ENCODE results near the gene ARMS2. TPM values are rescaled to one million over a fixed set of nuclear protein-coding genes. Genes with fewer than 3 reads are reported as not detected.
A peak's percentile ranks its signal among the peaks of the same experiment; 100 is the strongest.

Gene ARMS2
- total RNA-seq, 1 donor from 2014 or later = not detected

- DNase-seq (ENCODE audit: low read depth in 2 of 2) = peak in 1 of 2 donors; percentile 74
Measured at GRCh38 chr10:122450353-122450990, 4.0 kb upstream of the ARMS2 start.

- DNase-seq (ENCODE audit: low read depth in 2 of 2) = no peak
Measured at GRCh38 chr10:122454071-122454470, 382 bp upstream of the ARMS2 start.

DNA sequence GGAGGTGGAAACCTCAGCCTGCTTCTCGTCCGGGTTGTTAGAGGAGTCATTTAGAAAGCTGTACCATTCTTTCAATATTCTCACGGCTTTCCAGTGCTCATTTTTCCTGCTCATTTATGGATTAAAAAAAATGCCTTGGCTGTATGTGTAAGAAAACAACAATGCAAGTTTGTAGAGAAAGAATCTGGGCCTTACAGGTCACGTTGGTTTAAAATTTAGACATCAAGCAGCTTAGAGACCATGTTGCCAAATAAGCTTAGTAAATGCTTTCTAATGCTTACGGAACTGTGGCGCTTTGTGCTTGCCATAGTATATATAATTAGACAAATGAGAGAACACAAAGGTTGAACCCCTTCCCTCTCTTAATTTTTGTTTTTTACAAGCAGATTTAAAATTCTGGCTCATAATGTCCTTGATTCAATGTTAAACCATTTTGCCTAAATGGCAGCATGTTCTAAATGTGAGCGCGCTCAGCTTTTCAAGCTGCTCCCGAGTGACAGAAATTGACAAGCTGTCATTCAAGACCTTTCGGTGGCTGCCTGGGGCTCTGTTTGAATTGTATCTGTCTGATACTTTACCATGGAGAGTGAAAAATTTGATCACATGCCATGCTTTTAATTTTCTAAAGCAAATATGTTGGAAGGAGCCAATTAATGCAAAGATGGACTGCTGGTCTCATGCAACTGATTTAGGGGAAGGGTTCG is 1.1 kb downstream of the ARMS2 start:
- no peak for DNase-seq (ENCODE audit: low read depth in 2 of 2)

- DNase-seq (ENCODE audit: low read depth in 2 of 2) = peak in 1 of 2 donors; percentile 67
Measured at GRCh38 chr10:122457934-122458333, 3.5 kb downstream of the ARMS2 start.

GRCh38 chr10:122458693-122459092 is 4.2 kb downstream of the ARMS2 start:
- no peak for DNase-seq (ENCODE audit: low read depth in 2 of 2)

DNA sequence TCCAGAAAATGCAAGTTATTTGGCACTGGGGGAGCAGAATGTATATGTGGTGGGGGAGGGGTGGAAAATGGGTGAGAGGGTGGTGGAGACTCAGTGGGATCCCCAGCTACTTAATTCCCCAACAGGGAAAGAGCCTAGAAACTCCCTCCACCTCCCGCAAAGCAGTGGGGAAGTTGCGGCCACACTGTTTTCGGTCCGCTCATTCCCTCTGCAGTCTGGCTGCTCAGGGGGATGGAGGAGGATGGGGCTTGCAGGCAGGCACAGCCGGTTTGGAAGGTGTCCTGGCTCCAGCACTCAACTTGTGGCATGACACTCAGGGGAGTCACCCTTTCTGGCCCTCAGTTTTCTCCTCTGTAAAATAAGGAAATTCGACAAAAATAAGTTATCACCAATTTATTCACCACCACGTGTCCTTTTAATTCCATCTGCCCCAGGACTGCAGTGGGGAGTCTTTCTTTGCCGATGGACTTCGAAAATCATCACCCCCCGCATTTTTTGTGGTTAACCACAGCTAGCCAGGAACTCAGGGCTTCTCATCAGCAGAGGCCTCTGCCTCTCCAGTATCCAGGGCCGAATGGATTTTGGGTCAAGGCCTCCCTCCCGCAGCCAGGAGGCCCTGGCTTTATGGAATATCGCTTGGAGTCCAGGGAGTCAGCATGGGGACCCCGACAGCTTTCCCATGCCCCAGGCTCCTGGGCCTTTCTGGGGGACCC is 5.3 kb downstream of the ARMS2 start:
- DNase-seq (ENCODE audit: low read depth in 2 of 2) = no peak

DNA sequence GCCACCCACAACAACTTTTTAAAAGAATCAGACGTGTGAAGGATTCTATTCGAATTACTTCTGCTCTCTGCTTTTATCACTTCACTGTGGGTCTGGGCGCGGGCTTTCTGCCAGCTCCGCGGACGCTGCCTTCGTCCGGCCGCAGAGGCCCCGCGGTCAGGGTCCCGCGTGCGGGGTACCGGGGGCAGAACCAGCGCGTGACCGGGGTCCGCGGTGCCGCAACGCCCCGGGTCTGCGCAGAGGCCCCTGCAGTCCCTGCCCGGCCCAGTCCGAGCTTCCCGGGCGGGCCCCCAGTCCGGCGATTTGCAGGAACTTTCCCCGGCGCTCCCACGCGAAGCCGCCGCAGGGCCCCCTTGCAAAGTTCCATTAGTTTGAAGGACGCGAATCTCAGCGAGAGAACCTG is 6.4 kb downstream of the ARMS2 start:
- DNase-seq (ENCODE audit: low read depth in 2 of 2) = peak in 1 of 2 donors; percentile 11

DNA sequence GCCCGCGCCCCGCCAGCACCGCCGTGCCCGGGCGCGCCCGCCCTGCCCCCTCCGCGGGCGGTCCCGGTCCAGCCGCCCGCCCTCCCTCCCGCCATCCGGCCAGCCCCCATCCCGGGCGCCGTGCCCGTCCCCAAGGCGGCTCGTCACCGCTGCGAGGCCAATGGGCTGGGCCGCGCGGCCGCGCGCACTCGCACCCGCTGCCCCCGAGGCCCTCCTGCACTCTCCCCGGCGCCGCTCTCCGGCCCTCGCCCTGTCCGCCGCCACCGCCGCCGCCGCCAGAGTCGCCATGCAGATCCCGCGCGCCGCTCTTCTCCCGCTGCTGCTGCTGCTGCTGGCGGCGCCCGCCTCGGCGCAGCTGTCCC is 6.9 kb downstream of the ARMS2 start, which contains the start of gene HTRA1:
TSS of gene HTRA1 (plus strand) at position 187 of the 362 bp plus-strand sequence. CDS start at position 287, 100 bp downstream.
- DNase-seq (ENCODE audit: low read depth in 2 of 2) = peak; percentile 73 to 74

DNA sequence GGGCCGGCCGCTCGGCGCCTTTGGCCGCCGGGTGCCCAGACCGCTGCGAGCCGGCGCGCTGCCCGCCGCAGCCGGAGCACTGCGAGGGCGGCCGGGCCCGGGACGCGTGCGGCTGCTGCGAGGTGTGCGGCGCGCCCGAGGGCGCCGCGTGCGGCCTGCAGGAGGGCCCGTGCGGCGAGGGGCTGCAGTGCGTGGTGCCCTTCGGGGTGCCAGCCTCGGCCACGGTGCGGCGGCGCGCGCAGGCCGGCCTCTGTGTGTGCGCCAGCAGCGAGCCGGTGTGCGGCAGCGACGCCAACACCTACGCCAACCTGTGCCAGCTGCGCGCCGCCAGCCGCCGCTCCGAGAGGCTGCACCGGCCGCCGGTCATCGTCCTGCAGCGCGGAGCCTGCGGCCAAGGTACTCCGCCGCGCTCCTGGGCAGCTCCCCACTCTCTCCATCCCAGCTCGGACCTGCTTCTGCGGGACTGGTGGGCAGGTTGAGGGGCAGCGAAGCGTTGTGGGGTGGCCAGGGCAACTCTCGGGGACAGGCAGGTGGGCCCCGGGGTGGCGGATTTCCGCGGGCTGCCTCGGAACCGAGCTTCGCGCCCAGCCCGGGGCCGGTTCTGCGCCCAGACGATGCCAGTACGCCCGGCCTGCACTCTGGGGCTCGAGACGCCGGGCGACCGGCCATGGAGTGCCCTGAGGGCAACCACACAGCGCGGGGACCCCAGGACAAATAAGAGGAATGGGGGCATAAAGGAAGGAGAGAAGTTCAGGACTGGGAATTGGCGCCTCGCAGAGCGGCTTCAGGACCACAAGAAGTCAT is 7.5 kb downstream of the ARMS2 start:
- DNase-seq (ENCODE audit: low read depth in 2 of 2) = peak; percentile 45 to 56

- peak; percentile 44 to 50 for DNase-seq (ENCODE audit: low read depth in 2 of 2)
Measured at GRCh38 chr10:122462533-122463465, 8.3 kb downstream of the ARMS2 start.

DNA sequence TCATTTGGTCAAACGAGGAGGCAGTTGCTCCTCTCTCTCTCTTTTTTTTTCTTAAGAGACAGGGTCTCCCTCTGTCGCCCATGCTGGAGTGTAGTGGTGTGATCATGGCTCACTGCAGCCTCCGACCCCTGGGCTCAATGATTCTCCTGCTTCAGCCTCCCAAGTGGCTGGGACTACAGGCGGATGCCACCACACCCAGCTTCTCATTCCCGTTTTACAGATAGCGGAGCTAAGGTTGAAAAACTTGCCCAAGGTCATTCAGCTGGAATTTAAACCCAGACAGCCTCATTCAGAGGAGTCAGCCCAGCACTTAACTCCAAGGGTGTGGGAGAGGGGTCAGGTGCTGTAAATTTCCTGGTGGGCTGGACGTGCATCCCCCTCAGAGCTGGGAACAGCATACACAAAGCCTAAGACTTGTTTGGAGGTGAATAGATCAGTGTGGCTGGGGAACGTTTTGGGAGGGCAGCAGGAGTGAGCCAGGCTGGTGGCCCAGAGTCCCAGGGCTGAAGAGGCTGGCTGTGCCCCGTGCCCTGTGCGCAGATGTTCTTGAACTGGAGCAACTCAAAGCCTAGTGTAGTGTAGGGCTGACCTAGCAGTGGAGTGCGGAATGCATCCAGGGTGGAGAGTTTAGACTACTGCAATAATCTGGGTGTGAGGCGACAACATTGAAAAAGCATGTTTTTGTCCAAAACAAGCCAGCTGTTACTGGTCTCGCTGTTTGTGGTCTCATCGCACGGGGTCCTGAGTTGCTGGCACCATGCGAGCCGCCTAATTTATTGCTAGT is 9.2 kb downstream of the ARMS2 start:
- DNase-seq (ENCODE audit: low read depth in 2 of 2) = no peak

DNA sequence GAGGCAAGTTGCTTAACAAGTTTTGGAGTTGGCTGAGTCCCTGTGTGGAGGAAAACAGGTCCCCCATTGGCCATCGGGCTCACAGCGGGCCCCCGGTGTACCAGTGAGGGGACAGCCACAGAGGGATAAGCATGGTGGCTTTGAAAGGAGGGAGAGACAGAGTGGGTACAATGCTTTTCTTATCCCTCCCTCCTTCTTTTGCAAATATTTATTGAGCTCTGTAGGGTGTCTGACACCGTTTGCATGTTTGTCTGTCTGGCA is 9.7 kb downstream of the ARMS2 start:
- DNase-seq (ENCODE audit: low read depth in 2 of 2) = no peak

GRCh38 chr10:122464586-122464985 is 10.1 kb downstream of the ARMS2 start:
- no peak for DNase-seq (ENCODE audit: low read depth in 2 of 2)

GRCh38 chr10:122465401-122466040 is 11.1 kb downstream of the ARMS2 start:
- DNase-seq (ENCODE audit: low read depth in 2 of 2) = no peak

- no peak for DNase-seq (ENCODE audit: low read depth in 2 of 2)
Measured at GRCh38 chr10:122466951-122467381, 12.5 kb downstream of the ARMS2 start.

DNA sequence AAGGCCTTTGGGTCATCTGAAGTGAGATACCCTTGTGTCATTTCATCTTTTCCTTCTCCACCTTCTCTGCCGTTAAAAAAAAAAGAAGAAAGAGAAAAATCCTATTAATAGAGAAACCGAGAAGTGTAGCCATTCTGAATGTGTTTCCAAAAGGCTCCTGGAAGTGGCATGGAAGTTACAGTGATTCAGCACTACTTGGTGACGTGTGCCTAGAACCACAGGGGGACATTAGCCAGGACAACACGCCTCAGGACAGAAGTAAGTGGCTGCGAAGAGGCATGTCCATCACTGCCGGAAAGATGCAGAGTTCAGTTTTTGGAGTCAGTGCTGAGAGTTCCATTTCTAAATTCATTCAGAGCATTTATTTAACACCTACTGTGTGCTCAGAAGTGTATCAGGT is 13.2 kb downstream of the ARMS2 start:
- DNase-seq (ENCODE audit: low read depth in 2 of 2) = no peak

DNA sequence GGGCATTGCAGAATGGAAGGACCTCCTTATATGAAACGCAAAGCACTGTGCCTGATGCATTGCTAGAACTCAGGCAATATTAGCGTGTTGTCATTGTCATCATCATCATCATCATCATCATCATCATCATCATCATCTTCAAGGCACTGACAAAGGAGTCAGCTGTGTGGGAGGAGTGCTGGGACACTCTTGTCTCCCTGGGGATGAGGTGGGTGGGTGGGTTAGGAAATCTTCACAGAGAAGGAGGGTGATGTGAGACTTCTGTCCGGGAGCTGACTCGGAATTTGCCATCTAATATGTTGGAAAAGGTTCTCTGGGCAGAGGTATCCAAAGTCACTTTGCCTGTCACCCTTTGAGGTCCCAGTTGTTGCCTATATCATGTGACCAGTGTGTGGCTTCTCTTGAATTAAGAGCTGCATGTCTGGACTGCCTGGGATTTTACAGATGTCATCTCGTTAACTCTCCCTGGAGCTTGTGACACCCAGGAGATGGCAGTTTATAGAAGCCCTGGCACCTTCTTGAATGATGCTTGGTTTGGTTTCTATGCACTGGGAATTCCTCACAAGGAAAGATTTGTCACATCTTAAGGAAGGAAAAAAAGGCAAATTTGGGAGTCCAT is 14.0 kb downstream of the ARMS2 start:
- DNase-seq (ENCODE audit: low read depth in 2 of 2) = no peak

DNA sequence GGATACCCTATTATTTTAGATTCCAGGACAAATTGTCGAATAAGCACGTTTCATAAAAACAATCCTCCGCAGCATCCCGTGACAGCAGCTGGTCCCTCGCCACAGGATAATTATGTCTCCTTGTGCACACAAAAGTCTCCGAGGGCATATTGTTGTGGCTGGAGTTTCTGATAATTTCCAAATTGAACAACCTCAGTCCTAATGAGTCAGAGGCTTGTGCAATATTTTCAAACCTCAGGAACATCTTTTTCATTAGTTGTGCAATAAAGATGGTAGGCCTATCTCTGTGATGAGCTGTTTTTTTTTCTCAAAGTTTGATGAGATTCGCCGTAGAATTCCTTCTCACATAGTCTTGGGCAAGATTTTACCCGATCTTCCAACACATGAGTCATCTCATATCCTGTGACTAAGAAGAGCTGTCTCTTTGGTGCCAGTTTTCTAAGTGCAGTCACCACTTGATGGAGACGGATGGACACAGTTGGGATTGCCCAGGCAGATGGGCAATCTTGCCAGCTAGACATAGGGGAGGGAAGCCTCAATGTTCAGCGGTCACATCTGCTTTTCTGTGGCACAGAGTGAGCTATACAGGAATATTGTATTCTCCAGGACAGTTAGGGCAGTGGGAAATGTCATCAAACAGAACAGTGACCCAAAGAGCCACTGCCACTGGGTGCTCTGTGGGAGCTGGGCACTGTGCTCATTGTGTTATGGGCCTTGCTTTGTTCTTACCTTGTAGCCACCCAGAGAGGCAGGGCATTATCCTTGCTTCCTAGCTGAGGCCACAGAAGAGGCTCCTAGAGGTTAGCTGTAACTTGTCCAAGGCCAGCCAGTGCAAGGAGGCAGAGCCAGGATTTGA is 14.7 kb downstream of the ARMS2 start:
- peak; percentile 18 to 88 for DNase-seq (ENCODE audit: low read depth in 2 of 2)

All from lung microvascular endothelial cell (primary cell).